Uterus (tissue), 2 donors: ENCODE results near the gene POLK.
"Not testable (repeated sequence)": the region's sequence is repeated elsewhere in the genome, so short reads cannot be mapped to it uniquely, and the experiment has no call there.

Source experiments
- CTCF ChIP-seq, 4 experiments: fragments of 200-600 bp in 2 of 4; fragments of 450-650 bp in 2 of 4; sonication (generic) in 2 of 4; IDR thresholded peaks; one replicate each; pipeline ENCODE4 v1.5.1; 2016 to 2019; ENCODE audit warnings: antibody characterized with exemption in 4 of 4, mild to moderate bottlenecking in 2 of 4, moderate library complexity in 1 of 4
- POLR2A ChIP-seq, 2 donors: fragments of 450-650 bp; IDR thresholded peaks; one replicate each; pipeline ENCODE4 v1.6.1; 2016; ENCODE audit warnings: antibody characterized with exemption in 2 of 2, mild to moderate bottlenecking in 1 of 2, moderate library complexity in 1 of 2

GRCh38 chr5:75560655-75561054 is 49.0 kb downstream of the POLK start:
- not testable (repeated sequence) for TF ChIP-seq CTCF, POLR2A (IDR thresholded peaks at IDR 0.05)
